ENCODE measurements around the gene AIFM3. TPM values are rescaled to one million over a fixed set of nuclear protein-coding genes. Genes with fewer than 3 reads are reported as not detected.
A peak's percentile ranks its signal among the peaks of the same experiment; 100 is the strongest.
"Not testable (repeated sequence)": the region's sequence is repeated elsewhere in the genome, so short reads cannot be mapped to it uniquely, and the experiment has no call there.

AIFM3 gene
- total RNA-seq, 1 experiment from 2014 or later, result 0.38 TPM

GRCh38 chr22:21003782-21004181 is 36.7 kb downstream of the AIFM3 start:
- H3K36me3 ChIP-seq (replicated peaks; ENCODE audit: control insufficient read depth, insufficient read depth, low read length), result peaks cover 4% of the 10 kb centered on the region
- no peaks in the 10 kb centered on the region for H3K27me3 ChIP-seq (ENCODE audit: control insufficient read depth, insufficient read depth, low read length)
- H3K4me3 ChIP-seq (ENCODE audit: insufficient read depth, low read depth, low read length), result no peak overlapping the region
- DNase-seq, result no peak

GRCh38 chr22:21009208-21009607 is 42.2 kb downstream of the AIFM3 start:
- not testable (repeated sequence) for H3K27me3 ChIP-seq (ENCODE audit: control insufficient read depth, insufficient read depth, low read length); H3K4me3 ChIP-seq (ENCODE audit: insufficient read depth, low read depth, low read length); DNase-seq; H3K36me3 ChIP-seq (replicated peaks; ENCODE audit: control insufficient read depth, insufficient read depth, low read length)

GRCh38 chr22:21009638-21010425 is 42.8 kb downstream of the AIFM3 start:
- H3K4me3 ChIP-seq (ENCODE audit: insufficient read depth, low read depth, low read length), result no peak overlapping the region
- DNase-seq, result peak; percentile 85
- H3K27me3 ChIP-seq (ENCODE audit: control insufficient read depth, insufficient read depth, low read length), result no peaks in the 10 kb centered on the region; the same call in 1 of the 2 replicates
- H3K36me3 ChIP-seq (replicated peaks; ENCODE audit: control insufficient read depth, insufficient read depth, low read length), result no peaks in the 10 kb centered on the region

GRCh38 chr22:21010426-21011113 is 43.5 kb downstream of the AIFM3 start:
- H3K36me3 ChIP-seq (replicated peaks; ENCODE audit: control insufficient read depth, insufficient read depth, low read length), result no peaks in the 10 kb centered on the region
- no peaks in the 10 kb centered on the region; the same call in 1 of the 2 replicates for H3K27me3 ChIP-seq (ENCODE audit: control insufficient read depth, insufficient read depth, low read length)
- peak; percentile 73 for DNase-seq
- no peak overlapping the region for H3K4me3 ChIP-seq (ENCODE audit: insufficient read depth, low read depth, low read length)

- no peak for DNase-seq
- no peaks in the 10 kb centered on the region; the same call in 1 of the 2 replicates for H3K27me3 ChIP-seq (ENCODE audit: control insufficient read depth, insufficient read depth, low read length)
- H3K4me3 ChIP-seq (ENCODE audit: insufficient read depth, low read depth, low read length), result no peak overlapping the region
- no peaks in the 10 kb centered on the region for H3K36me3 ChIP-seq (replicated peaks; ENCODE audit: control insufficient read depth, insufficient read depth, low read length)
These were observed 45.7 kb downstream of the AIFM3 start for GRCh38 chr22:21012446-21013407.

GRCh38 chr22:21013657-21014201 is 46.7 kb downstream of the AIFM3 start:
- H3K4me3 ChIP-seq (ENCODE audit: insufficient read depth, low read depth, low read length), result peak overlapping the region; percentile 71
- H3K27me3 ChIP-seq (ENCODE audit: control insufficient read depth, insufficient read depth, low read length), result no peaks in the 10 kb centered on the region; the same call in 1 of the 2 replicates
- no peaks in the 10 kb centered on the region for H3K36me3 ChIP-seq (replicated peaks; ENCODE audit: control insufficient read depth, insufficient read depth, low read length)
- DNase-seq, result no peak

GRCh38 chr22:21014202-21014725 is 47.2 kb downstream of the AIFM3 start:
- Histone ChIP-seq H3K4me3 (ENCODE audit: insufficient read depth, low read depth, low read length) (peak overlapping the region; percentile 71), H3K36me3 (replicated peaks; ENCODE audit: control insufficient read depth, insufficient read depth, low read length) (no peaks in the 10 kb centered on the region), H3K27me3 (ENCODE audit: control insufficient read depth, insufficient read depth, low read length) (no peaks in the 10 kb centered on the region; the same call in 1 of the 2 replicates)
- peak; percentile 99 for DNase-seq

- DNase-seq, result no peak
These were observed 47.8 kb downstream of the AIFM3 start, which contains the start of gene P2RX6 for GRCh38 chr22:21014726-21015465. Gene P2RX6 (plus strand): TSS chr22:21015165. CDS start chr22:21015175, 10 bp downstream.

GRCh38 chr22:21015466-21016006 is 48.5 kb downstream of the AIFM3 start:
- Histone ChIP-seq H3K27me3 (ENCODE audit: control insufficient read depth, insufficient read depth, low read length) (no peaks in the 10 kb centered on the region; the same call in 1 of the 2 replicates), H3K36me3 (replicated peaks; ENCODE audit: control insufficient read depth, insufficient read depth, low read length) (no peaks in the 10 kb centered on the region), H3K4me3 (ENCODE audit: insufficient read depth, low read depth, low read length) (no peak overlapping the region)
- DNase-seq, result no peak

More at GRCh38 chr22:21014726-21015465, 47.8 kb downstream of the AIFM3 start, which contains the start of gene P2RX6:
- no peaks in the 10 kb centered on the region; the same call in 1 of the 2 replicates for H3K27me3 ChIP-seq (ENCODE audit: control insufficient read depth, insufficient read depth, low read length)
- H3K4me3 ChIP-seq (ENCODE audit: insufficient read depth, low read depth, low read length), result peak within 1 kb of the TSS; percentile 71
- no peaks in the 10 kb centered on the region for H3K36me3 ChIP-seq (replicated peaks; ENCODE audit: control insufficient read depth, insufficient read depth, low read length)

- no peak overlapping the region for H3K4me3 ChIP-seq (ENCODE audit: insufficient read depth, low read depth, low read length)
- DNase-seq, result no peak
- no peaks in the 10 kb centered on the region for H3K36me3 ChIP-seq (replicated peaks; ENCODE audit: control insufficient read depth, insufficient read depth, low read length)
- no peaks in the 10 kb centered on the region; the same call in 1 of the 2 replicates for H3K27me3 ChIP-seq (ENCODE audit: control insufficient read depth, insufficient read depth, low read length)
These were observed 49.8 kb downstream of the AIFM3 start for GRCh38 chr22:21016644-21017420.

GRCh38 chr22:21018314-21018713 is 51.3 kb downstream of the AIFM3 start:
- H3K36me3 ChIP-seq (replicated peaks; ENCODE audit: control insufficient read depth, insufficient read depth, low read length), result no peaks in the 10 kb centered on the region
- H3K4me3 ChIP-seq (ENCODE audit: insufficient read depth, low read depth, low read length), result no peak overlapping the region
- H3K27me3 ChIP-seq (ENCODE audit: control insufficient read depth, insufficient read depth, low read length), result no peaks in the 10 kb centered on the region
- no peak for DNase-seq

- H3K27me3 ChIP-seq (ENCODE audit: control insufficient read depth, insufficient read depth, low read length), result no peaks in the 10 kb centered on the region
- peak; percentile 95 for DNase-seq
- no peaks in the 10 kb centered on the region for H3K36me3 ChIP-seq (replicated peaks; ENCODE audit: control insufficient read depth, insufficient read depth, low read length)
- no peak overlapping the region for H3K4me3 ChIP-seq (ENCODE audit: insufficient read depth, low read depth, low read length)
These were observed 53.9 kb downstream of the AIFM3 start for GRCh38 chr22:21020802-21021429.
